NT2/D1 (cell line): Measurements from ENCODE around the gene FAM163A.

Experiments used
- DNase-seq: peaks from one replicate; pipeline ENCODE4 v3.0.0-alpha.2; 2011; ENCODE audit warnings: low read depth, low spot score
- H3K27me3 ChIP-seq: 2 replicates; pipeline ENCODE4 v1.6.0; 2011; ENCODE audit warnings: mild to moderate bottlenecking; ENCODE audit not compliant: insufficient read length, insufficient read depth
- H3K36me3 ChIP-seq: 2 replicates; pipeline ENCODE4 v1.6.1; 2011; ENCODE audit warnings: mild to moderate bottlenecking, low read length, mixed read lengths; ENCODE audit not compliant: insufficient read depth, insufficient read length
- H3K4me1 ChIP-seq: 2 replicates; pipeline ENCODE4 v1.5.1; 2011; ENCODE audit not compliant: insufficient read depth, insufficient read length
- H3K4me3 ChIP-seq: 2 replicates; pipeline ENCODE4 v1.5.1; 2011; ENCODE audit warnings: low read depth; ENCODE audit not compliant: insufficient read length
- H3K9ac ChIP-seq: 2 replicates; pipeline ENCODE4 v1.6.0; 2011; ENCODE audit warnings: low read depth; ENCODE audit not compliant: insufficient read length
- H3K9me3 ChIP-seq: 2 replicates; pipeline ENCODE4 v1.5.1; 2011; ENCODE audit warnings: mild to moderate bottlenecking, low read length; ENCODE audit not compliant: insufficient read depth
- SUZ12 ChIP-seq: IDR thresholded peaks from 2 replicates; pipeline ENCODE4 v1.6.1; 2011; ENCODE audit not compliant: insufficient read length, insufficient read depth; ENCODE audit errors: extremely low read depth
- YY1 ChIP-seq: IDR thresholded peaks from 2 replicates; pipeline ENCODE4 v1.6.1; 2011; ENCODE audit not compliant: insufficient read length, insufficient read depth
- ZNF274 ChIP-seq: IDR thresholded peaks from 2 replicates; pipeline ENCODE4 v1.6.1; 2011; ENCODE audit warnings: mild to moderate bottlenecking, low read depth, low read length

The FAM163A gene

DNA sequence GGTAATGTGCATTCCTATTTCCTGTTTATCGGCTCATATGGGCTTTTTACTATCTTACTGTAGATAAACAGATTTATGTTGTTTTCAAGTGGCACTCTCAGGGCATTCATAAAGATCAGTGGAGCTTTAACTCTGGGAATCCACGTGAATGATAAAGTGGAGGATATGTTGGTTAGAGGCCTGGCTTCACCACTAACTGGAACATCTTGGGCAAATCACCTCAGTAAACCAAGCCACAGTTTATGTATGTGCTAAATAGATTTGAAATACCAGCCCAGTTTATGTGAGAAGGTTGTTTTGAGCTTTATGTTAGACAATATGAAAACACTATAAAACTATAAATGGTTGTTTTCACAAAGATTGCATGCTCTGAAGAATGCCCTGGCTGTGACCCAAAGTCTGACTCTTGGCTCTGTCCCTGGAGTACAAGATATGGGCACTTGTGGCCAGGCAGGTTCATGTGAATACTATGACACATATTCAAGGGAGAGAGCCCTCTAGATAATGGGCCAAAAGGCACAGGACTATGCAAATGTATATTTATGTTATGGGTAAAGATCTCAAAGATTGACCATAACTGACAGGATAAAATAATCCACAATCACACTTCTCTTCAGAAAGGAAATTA, 36.7 kb downstream of the FAM163A start:
- TF ChIP-seq YY1 = no peak
- TF ChIP-seq ZNF274 = no peak
- no peak for TF ChIP-seq SUZ12
- no peak overlapping the region for H3K4me3 ChIP-seq
- no peak overlapping the region for H3K9ac ChIP-seq
- no peak for DNase-seq
- no peaks in the 10 kb centered on the region for H3K27me3 ChIP-seq
- H3K36me3 ChIP-seq = no peaks in the 10 kb centered on the region
- no peaks in the 10 kb centered on the region for H3K9me3 ChIP-seq
- no peaks in the 10 kb centered on the region for H3K4me1 ChIP-seq

GRCh38 chr1:179781962-179782361, 38.9 kb downstream of the FAM163A start:
- TF ChIP-seq SUZ12 = no peak
- no peak for TF ChIP-seq YY1
- TF ChIP-seq ZNF274 = no peak
- Histone ChIP-seq H3K4me3 (no peak overlapping the region), H3K9me3 (no peaks in the 10 kb centered on the region), H3K27me3 (no peaks in the 10 kb centered on the region), H3K4me1 (no peaks in the 10 kb centered on the region), H3K9ac (no peak overlapping the region), H3K36me3 (no peaks in the 10 kb centered on the region)
- DNase-seq = no peak

- Histone ChIP-seq H3K4me1 (peaks cover 14% of the 10 kb centered on the region), H3K4me3 (no peak overlapping the region), H3K9me3 (no peaks in the 10 kb centered on the region), H3K27me3 (no peaks in the 10 kb centered on the region), H3K36me3 (no peaks in the 10 kb centered on the region), H3K9ac (no peak overlapping the region)
- DNase-seq = no peak
- TF ChIP-seq ZNF274 = no peak
- TF ChIP-seq YY1 = no peak
- no peak for TF ChIP-seq SUZ12
Observed at GRCh38 chr1:179785031-179785431, 41.9 kb downstream of the FAM163A start.

- Histone ChIP-seq H3K9me3 (no peaks in the 10 kb centered on the region), H3K4me1 (peaks cover 14% of the 10 kb centered on the region), H3K36me3 (no peaks in the 10 kb centered on the region), H3K27me3 (no peaks in the 10 kb centered on the region), H3K4me3 (no peak overlapping the region), H3K9ac (no peak overlapping the region)
- TF ChIP-seq YY1 = no peak
- no peak for TF ChIP-seq ZNF274
- no peak for TF ChIP-seq SUZ12
- DNase-seq = no peak
Observed at GRCh38 chr1:179785728-179786127, 42.6 kb downstream of the FAM163A start.

GRCh38 chr1:179786815-179787685, 44.0 kb downstream of the FAM163A start:
- Histone ChIP-seq H3K36me3 (no peaks in the 10 kb centered on the region), H3K9me3 (no peaks in the 10 kb centered on the region), H3K4me1 (peaks cover 14% of the 10 kb centered on the region), H3K4me3 (no peak overlapping the region), H3K9ac (no peak overlapping the region), H3K27me3 (no peaks in the 10 kb centered on the region)
- no peak for DNase-seq
- TF ChIP-seq SUZ12 (no peak), YY1 (no peak), ZNF274 (no peak)

GRCh38 chr1:179788259-179788658, 45.2 kb downstream of the FAM163A start:
- TF ChIP-seq YY1 = no peak
- Histone ChIP-seq H3K36me3 (no peaks in the 10 kb centered on the region), H3K27me3 (no peaks in the 10 kb centered on the region), H3K9ac (no peak overlapping the region), H3K4me3 (no peak overlapping the region), H3K4me1 (peaks cover 14% of the 10 kb centered on the region), H3K9me3 (no peaks in the 10 kb centered on the region)
- peak; percentile 71 for DNase-seq

DNA sequence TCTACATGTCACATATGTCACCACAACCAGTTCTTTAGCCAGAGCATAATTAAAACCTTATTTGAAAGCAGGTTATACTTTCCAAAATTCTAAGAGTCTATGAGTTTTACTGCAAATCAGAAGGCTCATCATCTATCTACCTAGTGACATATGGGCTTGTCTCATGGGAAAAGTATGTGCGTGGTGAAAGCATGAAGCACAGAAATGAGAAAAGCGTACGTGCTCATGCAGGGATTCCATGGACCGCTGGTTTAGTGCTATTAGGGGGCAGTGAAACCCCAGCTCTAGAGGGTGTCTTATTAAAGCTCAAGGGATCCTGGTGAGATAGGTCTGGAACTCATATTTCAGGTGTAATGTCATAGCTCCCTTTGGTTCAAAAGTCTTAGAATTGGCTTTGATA, 50.2 kb downstream of the FAM163A start:
- Histone ChIP-seq H3K9ac (no peak overlapping the region), H3K27me3 (no peaks in the 10 kb centered on the region), H3K9me3 (no peaks in the 10 kb centered on the region), H3K36me3 (no peaks in the 10 kb centered on the region), H3K4me1 (peaks cover 4% of the 10 kb centered on the region), H3K4me3 (no peak overlapping the region)
- TF ChIP-seq SUZ12 (no peak), YY1 (no peak), ZNF274 (no peak)
- DNase-seq = no peak

DNA sequence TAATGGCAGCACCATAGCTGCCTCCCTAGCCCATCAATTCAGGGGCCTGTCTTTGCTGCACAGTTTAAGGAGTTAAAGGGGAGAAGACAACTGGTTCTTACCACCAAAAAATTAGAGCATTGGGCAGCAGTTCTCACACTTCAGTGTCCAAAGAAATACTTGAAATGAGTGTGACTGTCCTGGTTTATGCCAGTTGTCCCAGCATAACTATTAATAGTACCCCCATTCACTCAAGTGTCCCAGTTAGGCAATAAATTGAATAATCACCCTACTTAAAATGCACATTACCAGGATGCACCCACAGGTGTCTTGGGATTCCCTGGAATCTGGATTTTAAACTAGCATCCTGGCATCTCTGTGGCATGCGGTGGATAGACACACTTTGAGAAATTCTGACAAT, 51.1 kb downstream of the FAM163A start:
- H3K4me1 ChIP-seq = no peaks in the 10 kb centered on the region
- no peak for TF ChIP-seq SUZ12
- TF ChIP-seq ZNF274 = no peak

More for the DNA sequence above, 51.1 kb downstream of the FAM163A start:
- no peak for DNase-seq
- Histone ChIP-seq H3K4me3 (no peak overlapping the region), H3K9ac (no peak overlapping the region), H3K9me3 (no peaks in the 10 kb centered on the region), H3K27me3 (no peaks in the 10 kb centered on the region), H3K36me3 (no peaks in the 10 kb centered on the region)
